HFFc6 (cell line): Measurements from ENCODE around the gene EGR1. TPM values are rescaled to one million over a fixed set of nuclear protein-coding genes. Genes with fewer than 3 reads are reported as not detected.
"Not testable (repeated sequence)": the region's sequence is repeated elsewhere in the genome, so short reads cannot be mapped to it uniquely, and the experiment has no call there.

Source experiments
- DNase-seq: peaks from one replicate; pipeline ENCODE4 v3.0.0-alpha.2; 2018
- H3K27ac Mint-ChIP-seq: 2 replicates; pipeline ENCODE4 v1.8.0; 2020; ENCODE audit warnings: mild to moderate bottlenecking, mixed read lengths
- H3K27me3 Mint-ChIP-seq: 2 replicates; pipeline ENCODE4 v1.8.0; 2021; ENCODE audit warnings: mild to moderate bottlenecking, moderate library complexity, mixed read lengths; ENCODE audit not compliant: insufficient read depth
- H3K36me3 Mint-ChIP-seq: 2 replicates; pipeline ENCODE4 v1.8.0; 2021; ENCODE audit warnings: low read depth, mixed read lengths
- H3K4me1 Mint-ChIP-seq: 2 replicates; pipeline ENCODE4 v1.8.0; 2020; ENCODE audit warnings: low read depth, mixed read lengths
- H3K4me3 Mint-ChIP-seq: 2 replicates; pipeline ENCODE4 v1.8.0; 2020; ENCODE audit warnings: mild to moderate bottlenecking, moderate library complexity, mixed read lengths
- H3K9me3 Mint-ChIP-seq: 2 replicates; pipeline ENCODE4 v1.8.0; 2020; ENCODE audit warnings: mild to moderate bottlenecking, mixed read lengths
- total RNA-seq, 6 experiments: library from RNA; stranded (reverse); fragmentation: NEBNext Ultra II Directional; extraction: Animal tissue kit (Norgen Biotek cat#: 25700); gene quantifications; 2 replicates in 1 of 6; 3 replicates in 5 of 6; pipeline ENCODE4 v1.2.3, GENCODE V29; 2021
- TF ChIP-seq, protein P1 (sequence below): fragments of 200-600 bp; sonication (generic); IDR thresholded peaks from 2 replicates; pipeline ENCODE4 v1.5.0; 2021; ENCODE audit warnings: antibody characterized with exemption, mild to moderate bottlenecking

The EGR1 gene
- total RNA-seq, 6 experiments from 2014 or later: 58.3 to 156 (median 135) TPM

DNA sequence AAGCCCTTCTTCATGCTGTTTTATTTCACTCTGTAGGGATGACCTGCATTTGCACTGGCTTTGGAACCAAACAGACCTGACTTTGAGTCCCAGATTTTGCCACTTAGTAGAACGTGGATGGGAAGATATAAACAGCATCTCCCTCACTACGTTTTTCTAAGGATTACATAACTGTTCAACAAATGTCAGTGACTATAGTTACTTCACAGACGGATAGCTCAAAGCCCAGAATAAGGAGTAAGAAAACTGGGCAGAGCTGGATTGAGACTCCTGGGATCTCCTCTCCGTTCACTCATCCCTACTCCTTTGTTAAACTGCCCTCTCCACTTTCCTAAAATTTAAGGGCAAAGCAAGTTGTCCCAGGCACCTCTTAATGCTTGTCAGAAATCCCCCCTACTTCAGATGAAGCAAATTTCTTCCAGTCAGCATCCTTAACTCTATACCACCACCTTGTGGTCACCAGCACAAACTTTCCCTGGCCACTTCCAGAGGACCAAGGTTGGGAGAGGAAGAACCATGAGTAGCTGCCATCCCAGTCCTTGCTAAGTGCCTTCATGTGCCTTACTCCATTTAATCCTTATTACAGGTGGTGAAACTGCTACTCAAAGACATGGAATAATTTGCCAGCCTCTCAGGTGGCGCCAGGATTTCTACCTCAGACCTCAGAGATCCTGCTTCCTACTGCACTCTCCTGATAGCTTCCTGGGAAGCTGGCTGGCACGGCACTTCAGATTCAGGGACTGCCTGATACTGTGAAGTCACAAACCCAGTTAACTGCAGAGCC lies 38.4 kb downstream of the EGR1 start:
- Mint-ChIP-seq H3K27me3 (peaks cover 9% of the 10 kb centered on the region), H3K27ac (peak overlapping the region; percentile 1; the same call in 1 of the 2 replicates), H3K4me3 (no peak overlapping the region), H3K9me3 (no peaks in the 10 kb centered on the region), H3K36me3 (peaks cover 14% of the 10 kb centered on the region), H3K4me1 (peaks cover 19% of the 10 kb centered on the region; the same call in 1 of the 2 replicates)
- TF ChIP-seq, protein P1, sequence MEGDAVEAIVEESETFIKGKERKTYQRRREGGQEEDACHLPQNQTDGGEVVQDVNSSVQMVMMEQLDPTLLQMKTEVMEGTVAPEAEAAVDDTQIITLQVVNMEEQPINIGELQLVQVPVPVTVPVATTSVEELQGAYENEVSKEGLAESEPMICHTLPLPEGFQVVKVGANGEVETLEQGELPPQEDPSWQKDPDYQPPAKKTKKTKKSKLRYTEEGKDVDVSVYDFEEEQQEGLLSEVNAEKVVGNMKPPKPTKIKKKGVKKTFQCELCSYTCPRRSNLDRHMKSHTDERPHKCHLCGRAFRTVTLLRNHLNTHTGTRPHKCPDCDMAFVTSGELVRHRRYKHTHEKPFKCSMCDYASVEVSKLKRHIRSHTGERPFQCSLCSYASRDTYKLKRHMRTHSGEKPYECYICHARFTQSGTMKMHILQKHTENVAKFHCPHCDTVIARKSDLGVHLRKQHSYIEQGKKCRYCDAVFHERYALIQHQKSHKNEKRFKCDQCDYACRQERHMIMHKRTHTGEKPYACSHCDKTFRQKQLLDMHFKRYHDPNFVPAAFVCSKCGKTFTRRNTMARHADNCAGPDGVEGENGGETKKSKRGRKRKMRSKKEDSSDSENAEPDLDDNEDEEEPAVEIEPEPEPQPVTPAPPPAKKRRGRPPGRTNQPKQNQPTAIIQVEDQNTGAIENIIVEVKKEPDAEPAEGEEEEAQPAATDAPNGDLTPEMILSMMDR: peak; percentile 87
- peak; percentile 59 for DNase-seq

DNA sequence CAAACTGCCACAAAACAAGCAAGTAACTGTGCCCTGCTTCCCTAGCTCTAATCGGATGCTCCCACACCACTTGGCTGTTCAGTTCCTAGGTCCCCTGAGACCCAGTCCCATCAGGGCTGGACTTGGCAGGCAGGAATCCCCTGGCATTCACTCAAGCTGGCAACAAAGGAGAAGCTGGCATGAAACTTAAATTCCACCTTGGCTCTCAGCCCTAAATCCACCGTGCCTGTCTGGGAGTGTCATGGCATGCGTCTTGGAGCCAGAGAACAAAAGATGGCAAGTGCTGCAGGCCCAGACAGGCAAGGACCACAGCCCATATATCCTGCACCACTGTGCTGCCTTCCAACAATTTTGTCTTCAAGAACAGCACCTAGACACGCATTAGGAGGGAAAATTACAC lies 39.5 kb downstream of the EGR1 start:
- peaks cover 25% of the 10 kb centered on the region for H3K4me1 Mint-ChIP-seq
- no peak for DNase-seq
- peaks cover 9% of the 10 kb centered on the region for H3K27me3 Mint-ChIP-seq
- H3K27ac Mint-ChIP-seq: peak overlapping the region; percentile 34
- peaks cover 21% of the 10 kb centered on the region for H3K36me3 Mint-ChIP-seq
- TF ChIP-seq, protein P1: no peak
- H3K4me3 Mint-ChIP-seq: no peak overlapping the region
- H3K9me3 Mint-ChIP-seq: no peaks in the 10 kb centered on the region

GRCh38 chr5:138506370-138507306 lies 41.4 kb downstream of the EGR1 start:
- H3K36me3 Mint-ChIP-seq: peaks cover 31% of the 10 kb centered on the region
- no peak overlapping the region for H3K4me3 Mint-ChIP-seq
- H3K9me3 Mint-ChIP-seq: no peaks in the 10 kb centered on the region
- H3K4me1 Mint-ChIP-seq: peaks cover 25% of the 10 kb centered on the region
- peak overlapping the region; percentile 20; the same call in 1 of the 2 replicates for H3K27ac Mint-ChIP-seq
- no peak for DNase-seq
- H3K27me3 Mint-ChIP-seq: peaks cover 9% of the 10 kb centered on the region
- TF ChIP-seq, protein P1: no peak

DNA sequence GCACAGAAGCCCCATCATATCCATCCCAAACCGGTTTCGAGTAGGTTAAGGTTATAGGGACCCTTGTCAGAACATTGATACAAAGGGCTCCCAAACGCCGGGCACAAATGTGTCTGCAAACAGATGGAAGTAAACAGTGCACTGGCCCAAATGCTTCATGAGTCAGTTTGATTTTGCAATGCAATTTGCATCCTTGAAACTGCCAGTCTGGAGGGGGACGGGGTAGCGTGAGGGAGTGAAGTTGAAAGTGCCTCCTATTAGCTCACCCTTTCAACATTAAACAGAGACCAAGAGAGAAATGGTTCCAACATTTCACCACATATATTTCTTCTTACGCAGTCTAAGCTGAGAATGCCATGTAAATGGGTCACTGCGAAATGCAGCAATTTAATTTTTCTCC lies 42.2 kb downstream of the EGR1 start:
- H3K9me3 Mint-ChIP-seq, H3K4me3 Mint-ChIP-seq, H3K27me3 Mint-ChIP-seq: not testable (repeated sequence)
- Mint-ChIP-seq H3K27ac (peak overlapping the region; percentile 20; the same call in 1 of the 2 replicates), H3K36me3 (peaks cover 31% of the 10 kb centered on the region), H3K4me1 (peaks cover 25% of the 10 kb centered on the region)
- DNase-seq: peak; percentile 59

DNA sequence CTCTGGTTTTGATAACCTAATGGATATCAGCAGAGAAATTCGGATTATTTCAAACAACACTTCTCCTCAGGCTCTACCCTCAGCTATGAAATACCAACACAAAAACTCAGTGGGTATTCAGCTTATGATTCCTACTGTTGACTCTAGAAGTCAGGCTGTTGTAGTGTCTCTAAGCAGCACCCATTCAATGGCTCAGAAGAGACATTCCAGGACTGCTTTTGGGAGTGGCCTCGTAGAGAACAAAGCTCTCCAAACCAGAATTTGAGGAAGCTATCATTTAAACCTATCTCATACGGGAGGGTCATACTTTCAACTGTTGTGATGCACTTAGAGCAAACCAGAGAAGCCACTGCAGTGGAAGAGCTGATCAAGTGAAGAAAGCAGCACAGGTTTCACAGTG lies 43.7 kb downstream of the EGR1 start:
- Mint-ChIP-seq H3K27ac (peak overlapping the region; percentile 66), H3K36me3 (peaks cover 36% of the 10 kb centered on the region), H3K9me3 (no peaks in the 10 kb centered on the region), H3K27me3 (peaks cover 5% of the 10 kb centered on the region), H3K4me3 (no peak overlapping the region), H3K4me1 (peaks cover 19% of the 10 kb centered on the region)
- TF ChIP-seq, protein P1: no peak
- DNase-seq: no peak
